IPS-15b (cell line): Measurements from ENCODE around the gene PPP1R14C.
"Not testable (repeated sequence)": the region's sequence is repeated elsewhere in the genome, so short reads cannot be mapped to it uniquely, and the experiment has no call there.

ENCODE experiments used
- H3K27me3 ChIP-seq: one replicate; pipeline ENCODE4 v1.6.1; 2013; ENCODE audit warnings: low read length; ENCODE audit not compliant: control insufficient read depth, insufficient read depth
- H3K36me3 ChIP-seq: one replicate; pipeline ENCODE4 v1.6.1; 2013; ENCODE audit warnings: low read length; ENCODE audit not compliant: control insufficient read depth, insufficient read depth
- H3K4me1 ChIP-seq: one replicate; pipeline ENCODE4 v1.6.1; 2013; ENCODE audit warnings: mild to moderate bottlenecking, low read length; ENCODE audit not compliant: control insufficient read depth, insufficient read depth
- H3K4me3 ChIP-seq: one replicate; pipeline ENCODE4 v1.5.1; 2013; ENCODE audit warnings: low read depth, low read length
- H3K9ac ChIP-seq: one replicate; pipeline ENCODE4 v1.6.1; 2013; ENCODE audit warnings: low read depth, mild to moderate bottlenecking, low read length
- H3K9me3 ChIP-seq: one replicate; pipeline ENCODE4 v1.6.1; 2013; ENCODE audit warnings: mild to moderate bottlenecking, low read length; ENCODE audit not compliant: control insufficient read depth, insufficient read depth

PPP1R14C gene

GRCh38 chr6:150175586-150176151, 32.8 kb downstream of the PPP1R14C start:
- no peak overlapping the region for H3K9ac ChIP-seq
- H3K4me1 ChIP-seq = no peaks in the 10 kb centered on the region
- H3K4me3 ChIP-seq = no peak overlapping the region
- no peaks in the 10 kb centered on the region for H3K36me3 ChIP-seq
- H3K9me3 ChIP-seq = no peaks in the 10 kb centered on the region
- no peaks in the 10 kb centered on the region for H3K27me3 ChIP-seq

DNA sequence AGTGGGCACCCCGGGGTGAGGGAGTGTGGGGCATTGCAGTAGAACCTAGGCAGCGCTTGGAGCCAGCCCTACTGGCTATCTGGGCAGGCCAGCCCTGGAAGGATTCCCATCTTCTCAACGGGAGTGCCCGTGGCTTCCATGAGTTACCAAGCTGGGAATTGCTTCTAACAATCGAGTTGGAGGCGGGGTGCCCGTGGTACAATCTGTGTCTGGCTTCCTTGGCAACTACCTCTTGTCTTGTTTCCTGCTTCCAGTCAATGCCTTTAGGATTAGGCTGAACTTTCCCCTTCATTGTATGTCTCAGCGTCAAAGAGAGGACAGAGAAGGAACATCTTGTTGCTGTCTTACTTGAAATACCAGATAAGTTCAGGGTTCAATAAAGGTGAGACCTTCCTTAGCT, 33.3 kb downstream of the PPP1R14C start:
- no peaks in the 10 kb centered on the region for H3K4me1 ChIP-seq
- H3K9ac ChIP-seq = no peak overlapping the region
- H3K9me3 ChIP-seq = no peaks in the 10 kb centered on the region
- H3K4me3 ChIP-seq = no peak overlapping the region
- no peaks in the 10 kb centered on the region for H3K27me3 ChIP-seq
- no peaks in the 10 kb centered on the region for H3K36me3 ChIP-seq

GRCh38 chr6:150176659-150177058, 33.8 kb downstream of the PPP1R14C start:
- Histone ChIP-seq H3K9me3 (no peaks in the 10 kb centered on the region), H3K27me3 (no peaks in the 10 kb centered on the region), H3K9ac (no peak overlapping the region), H3K36me3 (no peaks in the 10 kb centered on the region), H3K4me1 (no peaks in the 10 kb centered on the region), H3K4me3 (no peak overlapping the region)

DNA sequence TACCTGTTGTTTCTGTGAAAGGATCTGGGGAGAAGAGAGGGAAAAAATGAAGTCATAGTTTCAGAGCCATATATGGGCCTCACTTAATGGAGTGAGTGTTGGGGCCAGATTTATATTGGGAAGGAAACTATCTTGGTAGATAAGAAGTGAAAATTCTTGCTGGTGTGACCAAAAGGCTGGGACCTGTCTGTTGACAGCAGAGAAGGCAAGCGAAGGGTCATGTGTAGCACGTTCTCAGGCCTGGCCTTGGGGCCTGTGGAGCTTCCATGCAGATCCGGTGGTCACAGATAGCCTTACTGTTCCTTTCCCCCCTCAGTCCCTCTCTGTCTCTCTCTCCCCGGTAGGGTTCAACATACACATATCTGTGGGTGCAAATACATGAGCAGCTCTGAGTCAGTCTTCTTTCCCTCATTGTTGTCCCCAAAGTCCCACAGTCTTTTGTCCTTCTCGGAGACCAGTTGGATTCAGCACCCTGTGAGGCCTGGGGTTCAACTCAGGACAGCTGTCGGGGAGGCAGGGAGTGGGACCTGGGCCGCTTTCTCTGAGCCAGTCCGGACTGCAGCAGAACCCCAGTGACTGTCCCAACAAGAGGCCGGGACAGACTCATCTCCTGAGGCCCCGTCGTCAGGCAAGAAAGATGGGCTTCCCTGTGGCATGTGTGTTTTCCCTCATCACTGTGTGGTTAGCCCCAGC, 34.6 kb downstream of the PPP1R14C start:
- H3K27me3 ChIP-seq = no peaks in the 10 kb centered on the region
- no peak overlapping the region for H3K4me3 ChIP-seq
- H3K9me3 ChIP-seq = no peaks in the 10 kb centered on the region
- no peaks in the 10 kb centered on the region for H3K4me1 ChIP-seq
- H3K36me3 ChIP-seq = no peaks in the 10 kb centered on the region
- no peak overlapping the region for H3K9ac ChIP-seq

DNA sequence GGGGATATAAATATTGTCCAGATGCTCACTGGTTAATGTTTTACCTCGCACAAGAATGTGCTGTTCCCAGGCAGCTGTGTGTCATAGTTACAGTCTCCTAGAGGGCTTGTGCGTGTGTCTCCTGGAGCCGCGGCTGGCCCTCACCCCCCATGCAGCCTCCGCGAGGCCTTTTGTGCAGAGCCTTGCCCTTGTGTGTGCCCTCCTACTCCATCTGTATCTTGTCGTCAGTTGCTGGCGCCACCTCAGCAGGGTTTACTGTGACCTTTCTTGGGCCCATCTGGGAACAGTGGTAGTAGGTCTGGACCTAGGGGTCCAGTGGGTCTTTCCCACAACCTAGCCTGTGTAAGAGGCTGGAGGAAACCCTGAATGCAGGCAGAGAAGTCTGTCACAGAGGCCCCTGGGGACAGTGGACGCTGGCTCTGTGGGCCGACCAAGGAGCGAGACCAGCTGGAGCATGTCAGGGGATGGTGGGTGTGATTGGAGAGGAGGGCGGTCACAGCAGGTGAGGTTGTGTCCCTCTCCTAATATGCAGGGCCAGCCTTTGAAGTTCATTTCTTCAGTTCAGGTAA, 35.2 kb downstream of the PPP1R14C start:
- Histone ChIP-seq H3K9me3 (no peaks in the 10 kb centered on the region), H3K4me3 (no peak overlapping the region), H3K9ac (no peak overlapping the region), H3K27me3 (no peaks in the 10 kb centered on the region), H3K4me1 (no peaks in the 10 kb centered on the region), H3K36me3 (no peaks in the 10 kb centered on the region)

- H3K4me1 ChIP-seq = no peaks in the 10 kb centered on the region
- no peaks in the 10 kb centered on the region for H3K9me3 ChIP-seq
- no peak overlapping the region for H3K9ac ChIP-seq
- no peaks in the 10 kb centered on the region for H3K27me3 ChIP-seq
- no peaks in the 10 kb centered on the region for H3K36me3 ChIP-seq
- no peak overlapping the region for H3K4me3 ChIP-seq
Observed at GRCh38 chr6:150179030-150179429, 36.2 kb downstream of the PPP1R14C start.

GRCh38 chr6:150179907-150180424, 37.1 kb downstream of the PPP1R14C start:
- not testable (repeated sequence) for H3K4me1 ChIP-seq, H3K9me3 ChIP-seq, H3K27me3 ChIP-seq, H3K36me3 ChIP-seq, H3K4me3 ChIP-seq, H3K9ac ChIP-seq

DNA sequence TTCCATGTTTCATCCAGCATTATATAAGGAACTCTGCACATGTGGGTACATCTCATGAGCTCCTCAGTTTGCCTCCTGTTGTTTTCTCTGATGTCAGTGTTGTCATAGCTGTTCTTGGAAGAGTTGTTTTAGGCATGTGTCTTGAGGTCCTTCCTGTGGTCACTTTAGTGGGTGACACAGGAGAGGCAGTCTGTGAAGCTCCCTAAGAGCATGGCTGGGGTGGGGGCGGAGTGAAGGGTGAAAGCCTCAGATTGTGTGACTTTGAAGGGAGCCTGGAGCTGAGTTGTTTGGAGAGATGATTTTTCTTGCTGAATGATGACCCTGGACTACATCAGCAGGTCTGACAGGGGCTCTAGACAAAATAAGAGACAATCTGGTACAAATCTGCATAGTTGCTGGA, 37.7 kb downstream of the PPP1R14C start:
- Histone ChIP-seq H3K27me3 (no peaks in the 10 kb centered on the region), H3K36me3 (no peaks in the 10 kb centered on the region), H3K4me1 (no peaks in the 10 kb centered on the region), H3K9me3 (no peaks in the 10 kb centered on the region), H3K4me3 (no peak overlapping the region), H3K9ac (no peak overlapping the region)

DNA sequence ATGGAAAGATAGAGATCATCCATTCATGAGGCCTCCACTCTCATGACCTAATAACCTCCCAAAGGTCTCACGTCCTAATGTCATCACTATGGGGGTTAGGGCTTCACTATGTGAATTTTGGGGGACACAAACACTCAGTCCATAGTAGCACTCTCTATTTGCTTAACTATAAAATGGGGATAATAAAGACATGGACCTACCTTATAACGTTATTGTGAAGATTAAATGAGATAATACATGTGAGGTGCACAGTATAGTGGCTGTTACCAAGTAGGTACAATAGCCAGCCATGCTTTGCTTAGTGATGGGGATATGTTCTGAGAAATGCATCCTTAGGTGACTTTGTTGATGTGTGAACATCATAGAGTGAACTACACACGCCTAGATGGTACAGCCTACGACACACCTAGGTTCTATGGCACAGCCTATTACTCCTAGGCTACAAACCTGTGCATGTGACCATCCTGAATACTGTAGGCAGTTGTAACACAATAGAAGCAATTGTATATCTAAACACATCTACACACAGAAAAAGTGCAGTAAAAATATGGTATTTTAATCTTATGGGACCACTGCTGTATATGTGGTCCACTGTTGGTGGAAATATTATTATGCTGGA, 39.7 kb downstream of the PPP1R14C start:
- H3K4me3 ChIP-seq = no peak overlapping the region
- no peaks in the 10 kb centered on the region for H3K36me3 ChIP-seq
- H3K27me3 ChIP-seq = no peaks in the 10 kb centered on the region
- H3K4me1 ChIP-seq = no peaks in the 10 kb centered on the region
- no peak overlapping the region for H3K9ac ChIP-seq
- H3K9me3 ChIP-seq = no peaks in the 10 kb centered on the region

DNA sequence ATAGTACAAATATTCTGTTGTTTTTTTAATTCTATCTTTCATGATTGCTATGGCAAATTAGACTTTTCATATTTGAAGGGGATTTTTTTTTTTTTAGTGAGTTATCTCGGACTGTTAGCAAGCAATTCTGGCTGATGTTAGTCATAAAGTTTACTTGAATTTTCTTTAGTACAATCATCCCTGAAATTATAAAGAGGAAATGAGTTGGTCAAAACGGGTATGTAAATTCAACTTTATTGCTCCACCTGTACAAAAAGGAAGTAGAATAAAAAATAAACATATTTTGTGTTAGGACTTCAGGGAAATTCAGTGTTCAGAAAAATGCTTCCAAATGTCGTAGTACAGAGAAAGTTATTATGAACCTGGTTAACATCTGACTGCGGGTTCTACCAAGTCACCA, 40.3 kb downstream of the PPP1R14C start:
- Histone ChIP-seq H3K9ac (no peak overlapping the region), H3K4me3 (no peak overlapping the region), H3K36me3 (no peaks in the 10 kb centered on the region), H3K4me1 (no peaks in the 10 kb centered on the region), H3K9me3 (no peaks in the 10 kb centered on the region), H3K27me3 (no peaks in the 10 kb centered on the region)

DNA sequence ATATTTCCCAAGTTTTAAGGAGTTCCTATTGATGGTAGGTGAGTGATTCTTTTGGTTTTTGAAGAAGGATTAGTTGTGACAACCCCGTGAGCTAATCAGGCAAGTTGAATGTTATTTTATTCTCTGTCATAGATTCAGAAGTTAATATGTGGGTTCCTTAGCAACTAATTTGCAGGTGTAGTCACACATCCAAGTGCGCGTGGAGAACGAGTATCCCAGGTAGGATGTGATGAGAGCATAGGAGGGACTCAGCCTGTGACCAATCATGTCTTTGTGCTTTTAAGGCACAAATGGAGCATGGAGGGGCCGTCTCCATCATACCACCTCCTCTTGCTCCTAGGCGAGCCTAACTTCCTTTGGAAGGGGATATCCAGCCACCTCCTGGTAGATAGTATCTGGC, 41.1 kb downstream of the PPP1R14C start:
- no peak overlapping the region for H3K9ac ChIP-seq
- no peak overlapping the region for H3K4me3 ChIP-seq
- no peaks in the 10 kb centered on the region for H3K4me1 ChIP-seq
- H3K27me3 ChIP-seq = no peaks in the 10 kb centered on the region
- no peaks in the 10 kb centered on the region for H3K36me3 ChIP-seq
- no peaks in the 10 kb centered on the region for H3K9me3 ChIP-seq
